GM12878 (cell line): ENCODE data around the gene AFTPH. TPM values are rescaled to one million over a fixed set of nuclear protein-coding genes. Genes with fewer than 3 reads are reported as not detected.

Experiments used
- ATAC-seq: fragments of 200-7000 bp; cut with Tn5 transposase; 3 replicates; pipeline ENCODE4 v1.9.1; 2020; ENCODE audit warnings: mild to moderate bottlenecking, moderate library complexity
- BruUV-seq: library from RNA; stranded (reverse); fragments of 400-500 nt; replicated peaks from 2 replicates; lab custom pipeline; 2021; lab: Mats Ljungman, UMichigan
- CTCF ChIA-PET: fragments of 300-600 bp; sonication (Branson Sonifier 250); formaldehyde crosslinking; extraction: SDS; loops from one replicate; lab custom pipeline; 2021; ENCODE audit warnings: inconsistent platforms; lab: Yijun Ruan, JAX
- POLR2A ChIA-PET: fragments of 350-600 bp; formaldehyde crosslinking; extraction: SDS; loops from one replicate; lab custom pipeline; 2021; ENCODE audit warnings: inconsistent platforms; lab: Charles Lee
- RAD21 ChIA-PET: fragments of 300-600 bp; sonication (Branson Sonifier 250); formaldehyde crosslinking; loops from one replicate; lab custom pipeline; 2023; ENCODE audit warnings: antibody characterized with exemption; ENCODE audit not compliant: unreplicated experiment; lab: Charles Lee
- SMC1A ChIA-PET: fragments of 300-600 bp; sonication (Branson Sonifier 250); formaldehyde crosslinking; loops from one replicate; lab custom pipeline; 2023; ENCODE audit not compliant: unreplicated experiment, uncharacterized antibody; lab: Charles Lee
- DNase-seq: peaks from one replicate; pipeline ENCODE4 v3.0.0-alpha.2; 2011; ENCODE audit warnings: low read depth, low spot score
- FAIRE-seq: peaks from 3 replicates; lab custom pipeline; 2011; peaks lifted over from hg19 to GRCh38; lab: Jason Lieb, UNC
- H2AFZ ChIP-seq: 2 replicates; pipeline ENCODE4 v1.6.0; 2011; ENCODE audit warnings: low read depth, low read length, control low read depth; ENCODE audit not compliant: control insufficient read depth
- H3K27ac ChIP-seq: 2 replicates; pipeline ENCODE4 v1.5.1; 2011; ENCODE audit warnings: control low read depth; ENCODE audit not compliant: control insufficient read depth, insufficient read depth
- H3K27me3 ChIP-seq, 2 experiments: replicated peaks in 1 of 2; 2 replicates each; pipeline versions ENCODE4 v1.6.0 to v1.6.1; 2011; ENCODE audit warnings: low read length in 1 of 2; ENCODE audit not compliant: control insufficient read depth in 2 of 2, insufficient read depth in 2 of 2
- H3K36me3 ChIP-seq, 2 experiments: 2 replicates each; pipeline ENCODE4 v1.5.1; 2011; ENCODE audit warnings: low read length in 1 of 2; ENCODE audit not compliant: control insufficient read depth in 2 of 2, insufficient read depth in 2 of 2
- H3K4me1 ChIP-seq: 2 replicates; pipeline ENCODE4 v1.6.1; 2011; ENCODE audit warnings: mild to moderate bottlenecking, low read length, moderate library complexity, mixed read lengths; ENCODE audit not compliant: control insufficient read depth, insufficient read depth
- H3K4me2 ChIP-seq: 2 replicates; pipeline ENCODE4 v1.6.0; 2011; ENCODE audit warnings: control low read depth; ENCODE audit not compliant: control insufficient read depth, insufficient read depth
- H3K4me3 ChIP-seq: fragments of 200-600 bp; sonication (generic); 2 replicates; pipeline ENCODE4 v1.5.1; 2016
- H3K79me2 ChIP-seq: 2 replicates; pipeline ENCODE4 v1.6.0; 2011; ENCODE audit warnings: low read length; ENCODE audit not compliant: control insufficient read depth, insufficient read depth
- H3K9ac ChIP-seq: 2 replicates; pipeline ENCODE4 v1.8.0; 2011; ENCODE audit warnings: low read length, control low read depth, mixed read lengths; ENCODE audit not compliant: control insufficient read depth, insufficient read depth
- H3K9me3 ChIP-seq: replicated peaks from 3 replicates; pipeline ENCODE4 v1.5.1; 2011; ENCODE audit warnings: mild to moderate bottlenecking, low read length; ENCODE audit not compliant: control insufficient read depth, insufficient read depth
- H4K20me1 ChIP-seq: 2 replicates; pipeline ENCODE4 v1.6.0; 2011; ENCODE audit not compliant: control insufficient read depth, insufficient read depth
- BCL11A ChIP-seq: IDR thresholded peaks from 2 replicates; pipeline ENCODE4 v1.6.1; 2011; ENCODE audit warnings: low read depth, low read length
- CBX5 ChIP-seq: sonication (generic); IDR thresholded peaks from 2 replicates; pipeline ENCODE4 v1.6.1; 2016; ENCODE audit warnings: low read depth, moderate library complexity, mild to moderate bottlenecking, inconsistent platforms
- CHD1 ChIP-seq: IDR thresholded peaks from 2 replicates; pipeline ENCODE4 v1.6.1; 2012; ENCODE audit warnings: low read depth, low read length, improper control_type of control experiment
- CTCF ChIP-seq, 3 experiments: IDR thresholded peaks in 2 of 3; conservative IDR thresholded peaks in 1 of 3; 2 replicates each; pipeline ENCODE4 v1.5.1; 2011; ENCODE audit warnings: low read depth in 3 of 3, low read length in 3 of 3, mild to moderate bottlenecking in 3 of 3, control low read depth in 2 of 3, moderate library complexity in 2 of 3, inconsistent platforms in 1 of 3, mixed read lengths in 1 of 3; ENCODE audit not compliant: control insufficient read depth in 2 of 3, insufficient read depth in 1 of 3; ENCODE audit errors: extremely low read depth in 1 of 3
- EP300 ChIP-seq, 2 experiments: fragments of 150-350 bp in 1 of 2; IDR thresholded peaks; 2 replicates each; pipeline ENCODE4 v1.6.1; 2011 to 2012; ENCODE audit warnings: low read depth in 2 of 2, low read length in 2 of 2, borderline replicate concordance in 1 of 2, improper control_type of control experiment in 1 of 2, inconsistent platforms in 1 of 2; ENCODE audit not compliant: control insufficient read depth in 1 of 2
- HCFC1 ChIP-seq: fragments of 150-350 bp; IDR thresholded peaks from 2 replicates; pipeline ENCODE4 v1.6.1; 2014; ENCODE audit warnings: low read length
- NR2F1 ChIP-seq: fragments of 450-650 bp; conservative IDR thresholded peaks from 2 replicates; pipeline ENCODE4 v1.6.1; 2017; ENCODE audit warnings: mild to moderate bottlenecking
- WRNIP1 ChIP-seq: IDR thresholded peaks from 2 replicates; pipeline ENCODE4 v1.6.1; 2011; ENCODE audit warnings: low read depth, low read length, improper control_type of control experiment, borderline replicate concordance
- WGBS: methylation state at CpG from one replicate; pipeline ENCODE4 v1.1.6; 2016; ENCODE audit warnings: low lambda C conversion rate; ENCODE audit not compliant: insufficient replicate concordance, insufficient coverage; ENCODE audit errors: missing lambda C conversion rate; 5-methylcytosine and 5-hydroxymethylcytosine counted together
- in situ Hi-C: fragments of 300-500 bp; cut with MboI; formaldehyde crosslinking; loops from 9 replicates; pipeline ENCODE4 v1.14.3; 2018; ENCODE audit warnings: mixed read lengths
- intact Hi-C: fragments of 100-400 bp; cut with micrococcal nuclease; formaldehyde crosslinking; loops from one replicate; pipeline ENCODE4 v1.14.2; 2022; ENCODE audit not compliant: unreplicated experiment
- polyA plus RNA-seq, 11 experiments: library from polyadenylated mRNA; depleted of rRNA in 4 of 11; unstranded in 6 of 11; stranded (reverse) in 5 of 11; fragments of >200 nt; fragmentation: Nextera tagmentation in 4 of 11; fragmentation: Illumina TruSeq in 1 of 11; extraction: Ambion mirVana in 4 of 11; extraction: Trizol in 1 of 11; gene quantifications; 1 replicate in 1 of 11; 2 replicates in 10 of 11; pipeline versions ENCODE4 v1.2.1 to v1.2.3, GENCODE V29; 2011 to 2016; ENCODE audit warnings: inconsistent platforms in 2 of 11, missing spikeins in 2 of 11, low read depth in 1 of 11
- total RNA-seq, 4 experiments: library from RNA; depleted of rRNA in 3 of 4; stranded (reverse); fragments of >200 nt in 3 of 4; fragmentation: Illumina TruSeq in 1 of 4; extraction: Trizol in 1 of 4; gene quantifications; 2 replicates each; pipeline versions ENCODE4 v1.2.1 to v1.2.3, GENCODE V29; 2013 to 2021
- TF ChIP-seq, protein P1 (sequence below): fragments of 450-650 bp; formaldehyde crosslinking; IDR thresholded peaks from 2 replicates; pipeline ENCODE4 v1.4.0; 2022; ENCODE audit warnings: mild to moderate bottlenecking, moderate library complexity
- TF ChIP-seq, protein P2 (sequence below): fragments of 450-650 bp; IDR thresholded peaks from 2 replicates; pipeline ENCODE4 v1.6.1; 2014; ENCODE audit warnings: mild to moderate bottlenecking
- TF ChIP-seq, protein P3 (sequence below): fragments of 450-650 bp; IDR thresholded peaks from 2 replicates; pipeline ENCODE4 v1.6.1; 2017; ENCODE audit warnings: mild to moderate bottlenecking, moderate library complexity
- TF ChIP-seq, protein P4 (sequence below): IDR thresholded peaks from 2 replicates; pipeline ENCODE4 v1.6.1; 2011; ENCODE audit warnings: low read depth, low read length, improper control_type of control experiment, borderline replicate concordance

Gene AFTPH
- total and polyA plus RNA-seq, 10 of the 15 experiments (the other 5 are each of a cell fraction or from before 2014, with no cell fraction given) = 25.6 to 77.3 (median 39.5) TPM

DNA sequence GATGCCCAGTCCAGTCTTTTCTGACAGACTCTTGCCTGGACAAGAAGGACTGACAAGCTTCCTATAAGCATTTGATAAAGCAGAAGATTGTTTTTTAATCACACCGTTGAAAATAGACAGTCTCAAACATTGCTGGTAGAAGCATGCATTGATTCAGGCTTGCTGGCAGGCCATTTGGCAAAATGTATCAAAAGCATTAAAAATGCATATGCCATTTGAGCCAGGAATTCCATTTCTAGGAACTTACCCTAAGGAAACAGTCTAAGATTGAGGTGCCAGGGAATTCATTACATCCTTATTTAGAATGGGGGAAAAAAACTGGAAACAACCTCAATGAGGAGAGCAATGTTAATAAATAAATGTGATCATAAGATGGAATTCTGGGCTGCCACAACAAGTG, 49.5 kb upstream of the AFTPH start:
- SMC1A ChIA-PET = interaction anchor here (1.0 to 1.1 kb wide), 2 partner anchors 9 to 16 kb away, joined by 3 to 4 read pairs; no protein-coding TSS in a partner anchor
- Histone ChIP-seq H3K4me3 (no peak overlapping the region), H2AFZ (peak overlapping the region; percentile 41; the same call in 1 of the 2 replicates), H3K9me3 (no peaks in the 10 kb centered on the region), H3K4me1 (peaks cover 5% of the 10 kb centered on the region; the same call in 1 of the 2 replicates), H4K20me1 (no peaks in the 10 kb centered on the region), H3K4me2 (no peak overlapping the region), H3K36me3 (no peaks in the 10 kb centered on the region), H3K27me3 (no peaks in the 10 kb centered on the region), H3K27ac (no peak overlapping the region), H3K79me2 (no peaks in the 10 kb centered on the region), H3K9ac (no peak overlapping the region)
- no peak for FAIRE-seq
- 0% methylated on average over 1 of the region's 1 CpG for WGBS
- in situ Hi-C loops (loop anchor here (5.0 kb wide), 1 partner anchor 47 kb away; no protein-coding TSS in a partner anchor), intact Hi-C loops (no loop called here)
- CTCF ChIA-PET = interaction anchor here (0.6 to 3.6 kb wide), 5 partner anchors 10 to 284 kb away, joined by 3 to 19 read pairs (median 7); no protein-coding TSS in a partner anchor
- POLR2A ChIA-PET = no interaction called here
- no TSS peak for BruUV-seq
- no peak for DNase-seq
- no peak for ATAC-seq
- RAD21 ChIA-PET = interaction anchor here (1.2 kb wide), 1 partner anchor 144 kb away, joined by 5 read pairs; no protein-coding TSS in a partner anchor
- TF ChIP-seq, protein P1, sequence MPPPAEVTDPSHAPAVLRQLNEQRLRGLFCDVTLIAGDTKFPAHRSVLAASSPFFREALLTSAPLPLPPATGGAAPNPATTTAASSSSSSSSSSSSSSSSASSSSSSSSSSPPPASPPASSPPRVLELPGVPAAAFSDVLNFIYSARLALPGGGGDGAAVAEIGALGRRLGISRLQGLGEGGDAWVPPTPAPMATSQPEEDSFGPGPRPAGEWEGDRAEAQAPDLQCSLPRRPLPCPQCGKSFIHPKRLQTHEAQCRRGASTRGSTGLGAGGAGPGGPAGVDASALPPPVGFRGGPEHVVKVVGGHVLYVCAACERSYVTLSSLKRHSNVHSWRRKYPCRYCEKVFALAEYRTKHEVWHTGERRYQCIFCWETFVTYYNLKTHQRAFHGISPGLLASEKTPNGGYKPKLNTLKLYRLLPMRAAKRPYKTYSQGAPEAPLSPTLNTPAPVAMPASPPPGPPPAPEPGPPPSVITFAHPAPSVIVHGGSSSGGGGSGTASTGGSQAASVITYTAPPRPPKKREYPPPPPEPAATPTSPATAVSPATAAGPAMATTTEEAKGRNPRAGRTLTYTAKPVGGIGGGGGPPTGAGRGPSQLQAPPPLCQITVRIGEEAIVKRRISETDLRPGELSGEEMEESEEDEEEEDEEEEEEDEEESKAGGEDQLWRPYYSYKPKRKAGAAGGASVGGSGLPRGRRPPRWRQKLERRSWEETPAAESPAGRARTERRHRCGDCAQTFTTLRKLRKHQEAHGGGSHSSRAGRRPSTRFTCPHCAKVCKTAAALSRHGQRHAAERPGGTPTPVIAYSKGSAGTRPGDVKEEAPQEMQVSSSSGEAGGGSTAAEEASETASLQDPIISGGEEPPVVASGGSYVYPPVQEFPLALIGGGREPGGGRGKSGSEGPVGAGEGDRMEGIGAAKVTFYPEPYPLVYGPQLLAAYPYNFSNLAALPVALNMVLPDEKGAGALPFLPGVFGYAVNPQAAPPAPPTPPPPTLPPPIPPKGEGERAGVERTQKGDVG (CRISPR knock-in tag) = no peak
- TF ChIP-seq NR2F1 = no peak
- TF ChIP-seq CBX5 = no peak
- TF ChIP-seq, protein P2, sequence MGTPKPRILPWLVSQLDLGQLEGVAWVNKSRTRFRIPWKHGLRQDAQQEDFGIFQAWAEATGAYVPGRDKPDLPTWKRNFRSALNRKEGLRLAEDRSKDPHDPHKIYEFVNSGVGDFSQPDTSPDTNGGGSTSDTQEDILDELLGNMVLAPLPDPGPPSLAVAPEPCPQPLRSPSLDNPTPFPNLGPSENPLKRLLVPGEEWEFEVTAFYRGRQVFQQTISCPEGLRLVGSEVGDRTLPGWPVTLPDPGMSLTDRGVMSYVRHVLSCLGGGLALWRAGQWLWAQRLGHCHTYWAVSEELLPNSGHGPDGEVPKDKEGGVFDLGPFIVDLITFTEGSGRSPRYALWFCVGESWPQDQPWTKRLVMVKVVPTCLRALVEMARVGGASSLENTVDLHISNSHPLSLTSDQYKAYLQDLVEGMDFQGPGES = no peak
- no peak for TF ChIP-seq CHD1
- TF ChIP-seq CTCF (IDR thresholded peaks at IDR 0.05 in 2 of 3, conservative IDR thresholded peaks at IDR 0.05 in 1 of 3; ENCODE audit: control insufficient read depth in 2 of 3, extremely low read depth in 1 of 3, insufficient read depth in 1 of 3, low read depth in 3 of 3, low read length in 3 of 3) = no peak
- TF ChIP-seq, protein P3, sequence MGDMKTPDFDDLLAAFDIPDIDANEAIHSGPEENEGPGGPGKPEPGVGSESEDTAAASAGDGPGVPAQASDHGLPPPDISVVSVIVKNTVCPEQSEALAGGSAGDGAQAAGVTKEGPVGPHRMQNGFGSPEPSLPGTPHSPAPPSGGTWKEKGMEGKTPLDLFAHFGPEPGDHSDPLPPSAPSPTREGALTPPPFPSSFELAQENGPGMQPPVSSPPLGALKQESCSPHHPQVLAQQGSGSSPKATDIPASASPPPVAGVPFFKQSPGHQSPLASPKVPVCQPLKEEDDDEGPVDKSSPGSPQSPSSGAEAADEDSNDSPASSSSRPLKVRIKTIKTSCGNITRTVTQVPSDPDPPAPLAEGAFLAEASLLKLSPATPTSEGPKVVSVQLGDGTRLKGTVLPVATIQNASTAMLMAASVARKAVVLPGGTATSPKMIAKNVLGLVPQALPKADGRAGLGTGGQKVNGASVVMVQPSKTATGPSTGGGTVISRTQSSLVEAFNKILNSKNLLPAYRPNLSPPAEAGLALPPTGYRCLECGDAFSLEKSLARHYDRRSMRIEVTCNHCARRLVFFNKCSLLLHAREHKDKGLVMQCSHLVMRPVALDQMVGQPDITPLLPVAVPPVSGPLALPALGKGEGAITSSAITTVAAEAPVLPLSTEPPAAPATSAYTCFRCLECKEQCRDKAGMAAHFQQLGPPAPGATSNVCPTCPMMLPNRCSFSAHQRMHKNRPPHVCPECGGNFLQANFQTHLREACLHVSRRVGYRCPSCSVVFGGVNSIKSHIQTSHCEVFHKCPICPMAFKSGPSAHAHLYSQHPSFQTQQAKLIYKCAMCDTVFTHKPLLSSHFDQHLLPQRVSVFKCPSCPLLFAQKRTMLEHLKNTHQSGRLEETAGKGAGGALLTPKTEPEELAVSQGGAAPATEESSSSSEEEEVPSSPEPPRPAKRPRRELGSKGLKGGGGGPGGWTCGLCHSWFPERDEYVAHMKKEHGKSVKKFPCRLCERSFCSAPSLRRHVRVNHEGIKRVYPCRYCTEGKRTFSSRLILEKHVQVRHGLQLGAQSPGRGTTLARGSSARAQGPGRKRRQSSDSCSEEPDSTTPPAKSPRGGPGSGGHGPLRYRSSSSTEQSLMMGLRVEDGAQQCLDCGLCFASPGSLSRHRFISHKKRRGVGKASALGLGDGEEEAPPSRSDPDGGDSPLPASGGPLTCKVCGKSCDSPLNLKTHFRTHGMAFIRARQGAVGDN = no peak
- TF ChIP-seq WRNIP1 = no peak
- no peak for TF ChIP-seq EP300 (IDR thresholded peaks at IDR 0.05; ENCODE audit: borderline replicate concordance in 1 of 2, control insufficient read depth in 1 of 2, low read depth in 2 of 2, low read length in 2 of 2)
- TF ChIP-seq, protein P4, sequence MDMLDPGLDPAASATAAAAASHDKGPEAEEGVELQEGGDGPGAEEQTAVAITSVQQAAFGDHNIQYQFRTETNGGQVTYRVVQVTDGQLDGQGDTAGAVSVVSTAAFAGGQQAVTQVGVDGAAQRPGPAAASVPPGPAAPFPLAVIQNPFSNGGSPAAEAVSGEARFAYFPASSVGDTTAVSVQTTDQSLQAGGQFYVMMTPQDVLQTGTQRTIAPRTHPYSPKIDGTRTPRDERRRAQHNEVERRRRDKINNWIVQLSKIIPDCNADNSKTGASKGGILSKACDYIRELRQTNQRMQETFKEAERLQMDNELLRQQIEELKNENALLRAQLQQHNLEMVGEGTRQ = no peak
- no peak for TF ChIP-seq BCL11A
- TF ChIP-seq HCFC1 = no peak
